HL-60 (cell line): ENCODE measurements around the gene PFN4.

ENCODE experiments used
- GABPA ChIP-seq: IDR thresholded peaks from 2 replicates; pipeline ENCODE4 v1.6.1; 2012; ENCODE audit warnings: low read depth
- POLR2AphosphoS5 ChIP-seq: IDR thresholded peaks from 2 replicates; pipeline ENCODE4 v1.6.1; 2012; ENCODE audit warnings: low read depth
- SPI1 ChIP-seq: IDR thresholded peaks from 2 replicates; pipeline ENCODE4 v1.6.1; 2012; ENCODE audit warnings: low read depth, mild to moderate bottlenecking, borderline replicate concordance
- TF ChIP-seq, protein P1 (sequence below): IDR thresholded peaks from one replicate; pipeline ENCODE4 v1.5.1; 2011; ENCODE audit warnings: low read length, control low read depth, inconsistent platforms; ENCODE audit not compliant: insufficient read depth
- TF ChIP-seq, protein P2 (sequence below): IDR thresholded peaks from 2 replicates; pipeline ENCODE4 v1.6.1; 2012; ENCODE audit warnings: low read depth; ENCODE audit not compliant: insufficient replicate concordance

GRCh38 chr2:24110660-24111303, 12.4 kb downstream of the PFN4 start:
- TF ChIP-seq POLR2AphosphoS5 (no peak), SPI1 (no peak), GABPA (no peak)
- TF ChIP-seq, protein P1, sequence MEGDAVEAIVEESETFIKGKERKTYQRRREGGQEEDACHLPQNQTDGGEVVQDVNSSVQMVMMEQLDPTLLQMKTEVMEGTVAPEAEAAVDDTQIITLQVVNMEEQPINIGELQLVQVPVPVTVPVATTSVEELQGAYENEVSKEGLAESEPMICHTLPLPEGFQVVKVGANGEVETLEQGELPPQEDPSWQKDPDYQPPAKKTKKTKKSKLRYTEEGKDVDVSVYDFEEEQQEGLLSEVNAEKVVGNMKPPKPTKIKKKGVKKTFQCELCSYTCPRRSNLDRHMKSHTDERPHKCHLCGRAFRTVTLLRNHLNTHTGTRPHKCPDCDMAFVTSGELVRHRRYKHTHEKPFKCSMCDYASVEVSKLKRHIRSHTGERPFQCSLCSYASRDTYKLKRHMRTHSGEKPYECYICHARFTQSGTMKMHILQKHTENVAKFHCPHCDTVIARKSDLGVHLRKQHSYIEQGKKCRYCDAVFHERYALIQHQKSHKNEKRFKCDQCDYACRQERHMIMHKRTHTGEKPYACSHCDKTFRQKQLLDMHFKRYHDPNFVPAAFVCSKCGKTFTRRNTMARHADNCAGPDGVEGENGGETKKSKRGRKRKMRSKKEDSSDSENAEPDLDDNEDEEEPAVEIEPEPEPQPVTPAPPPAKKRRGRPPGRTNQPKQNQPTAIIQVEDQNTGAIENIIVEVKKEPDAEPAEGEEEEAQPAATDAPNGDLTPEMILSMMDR = no peak
- TF ChIP-seq, protein P2, sequence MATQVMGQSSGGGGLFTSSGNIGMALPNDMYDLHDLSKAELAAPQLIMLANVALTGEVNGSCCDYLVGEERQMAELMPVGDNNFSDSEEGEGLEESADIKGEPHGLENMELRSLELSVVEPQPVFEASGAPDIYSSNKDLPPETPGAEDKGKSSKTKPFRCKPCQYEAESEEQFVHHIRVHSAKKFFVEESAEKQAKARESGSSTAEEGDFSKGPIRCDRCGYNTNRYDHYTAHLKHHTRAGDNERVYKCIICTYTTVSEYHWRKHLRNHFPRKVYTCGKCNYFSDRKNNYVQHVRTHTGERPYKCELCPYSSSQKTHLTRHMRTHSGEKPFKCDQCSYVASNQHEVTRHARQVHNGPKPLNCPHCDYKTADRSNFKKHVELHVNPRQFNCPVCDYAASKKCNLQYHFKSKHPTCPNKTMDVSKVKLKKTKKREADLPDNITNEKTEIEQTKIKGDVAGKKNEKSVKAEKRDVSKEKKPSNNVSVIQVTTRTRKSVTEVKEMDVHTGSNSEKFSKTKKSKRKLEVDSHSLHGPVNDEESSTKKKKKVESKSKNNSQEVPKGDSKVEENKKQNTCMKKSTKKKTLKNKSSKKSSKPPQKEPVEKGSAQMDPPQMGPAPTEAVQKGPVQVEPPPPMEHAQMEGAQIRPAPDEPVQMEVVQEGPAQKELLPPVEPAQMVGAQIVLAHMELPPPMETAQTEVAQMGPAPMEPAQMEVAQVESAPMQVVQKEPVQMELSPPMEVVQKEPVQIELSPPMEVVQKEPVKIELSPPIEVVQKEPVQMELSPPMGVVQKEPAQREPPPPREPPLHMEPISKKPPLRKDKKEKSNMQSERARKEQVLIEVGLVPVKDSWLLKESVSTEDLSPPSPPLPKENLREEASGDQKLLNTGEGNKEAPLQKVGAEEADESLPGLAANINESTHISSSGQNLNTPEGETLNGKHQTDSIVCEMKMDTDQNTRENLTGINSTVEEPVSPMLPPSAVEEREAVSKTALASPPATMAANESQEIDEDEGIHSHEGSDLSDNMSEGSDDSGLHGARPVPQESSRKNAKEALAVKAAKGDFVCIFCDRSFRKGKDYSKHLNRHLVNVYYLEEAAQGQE = no peak
